Erythroblast (primary cell): Measurements from ENCODE around the gene C12orf56.

Experiments
- GATA1 ChIP-seq: IDR thresholded peaks from 2 replicates; pipeline ENCODE4 v1.6.1; 2011; ENCODE audit warnings: low read depth, mild to moderate bottlenecking, control low read depth, low read length, moderate library complexity
- POLR2A ChIP-seq: IDR thresholded peaks from 2 replicates; pipeline ENCODE4 v1.6.1; 2011; ENCODE audit warnings: mild to moderate bottlenecking, low read length

DNA sequence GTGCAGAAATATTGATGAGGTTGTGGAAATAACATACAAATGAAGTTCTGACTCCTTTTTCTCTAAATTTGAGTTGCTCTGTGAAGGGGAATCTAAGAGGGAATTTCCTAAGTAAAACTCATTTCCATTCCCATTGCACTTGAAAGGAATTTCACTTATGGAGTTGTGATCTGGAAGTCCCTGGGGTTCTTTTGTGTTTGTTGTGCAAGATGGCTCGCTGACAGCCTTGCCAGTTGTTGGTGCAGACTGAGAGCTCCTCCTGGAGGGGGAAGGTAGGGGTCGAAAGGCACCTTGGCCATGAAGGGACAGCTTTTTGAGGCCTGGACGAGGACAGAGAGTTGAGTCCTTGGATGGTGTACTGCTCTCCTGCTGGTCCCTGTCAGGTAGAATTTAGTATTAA lies 72.0 kb downstream of the C12orf56 start:
- no peak for TF ChIP-seq POLR2A
- TF ChIP-seq GATA1: no peak
